ENCODE data around the gene SLC1A2.
"Not testable (repeated sequence)": the region's sequence is repeated elsewhere in the genome, so short reads cannot be mapped to it uniquely, and the experiment has no call there.

The SLC1A2 gene

GRCh38 chr11:35241531-35241930 is 177.8 kb downstream of the SLC1A2 start:
- DNase-seq (ENCODE audit: low spot score): no peak

DNA sequence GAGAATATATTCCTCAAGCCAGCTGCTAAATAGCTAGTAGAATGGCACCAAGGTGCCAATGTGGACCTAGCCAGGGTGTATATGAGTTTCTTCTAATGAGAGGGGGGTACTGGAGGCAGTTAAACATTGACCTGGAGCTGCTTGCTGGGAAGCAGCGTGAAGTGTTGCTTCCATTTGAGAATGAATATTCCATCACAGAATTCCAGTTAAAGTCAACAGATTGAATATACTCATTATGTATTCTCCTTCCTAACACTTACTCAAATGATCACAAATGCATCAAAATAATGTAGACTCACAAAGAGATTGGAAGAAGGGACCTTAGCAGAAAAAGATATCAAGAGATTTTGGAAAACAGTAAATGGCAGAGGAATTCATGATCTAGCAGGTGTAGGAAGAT is 178.3 kb downstream of the SLC1A2 start:
- DNase-seq (ENCODE audit: low spot score): no peak

DNA sequence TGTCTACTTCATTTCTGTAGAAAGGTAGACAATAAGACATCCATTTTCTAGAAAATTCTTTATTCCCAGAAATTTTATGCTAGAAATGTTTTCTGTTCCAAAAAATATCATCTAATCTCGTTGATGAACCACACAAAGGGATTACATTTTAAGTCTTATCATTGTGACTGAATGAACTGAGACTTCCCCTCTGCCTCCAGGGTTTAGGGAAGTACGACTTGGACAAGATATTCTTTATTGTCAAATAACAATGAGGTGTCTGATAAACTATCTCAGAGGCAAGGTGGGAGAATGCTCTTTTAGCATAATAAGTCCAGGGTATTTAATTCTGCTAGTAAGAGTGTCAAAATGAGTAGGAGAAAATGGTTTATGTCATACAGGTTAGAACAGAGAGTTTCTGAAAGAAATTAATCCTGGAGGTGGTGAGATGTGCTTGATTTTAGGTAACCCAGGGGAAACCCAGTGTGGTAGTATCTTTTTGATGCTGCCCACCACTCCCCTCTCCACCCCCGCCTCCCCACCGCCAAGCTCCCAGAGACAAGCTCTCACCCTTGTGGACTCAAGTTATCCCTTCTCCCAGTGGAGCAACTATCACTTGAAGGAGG is 179.8 kb downstream of the SLC1A2 start:
- no peak for DNase-seq (ENCODE audit: low spot score)

- no peak for DNase-seq (ENCODE audit: low spot score)
These were observed 180.5 kb downstream of the SLC1A2 start for GRCh38 chr11:35238882-35239281.

- peak; percentile 80 for DNase-seq (ENCODE audit: low spot score)
These were observed 181.3 kb downstream of the SLC1A2 start for GRCh38 chr11:35237860-35238715.

GRCh38 chr11:35237351-35237750 is 182.0 kb downstream of the SLC1A2 start:
- DNase-seq (ENCODE audit: low spot score): no peak

- no peak for DNase-seq (ENCODE audit: low spot score)
These were observed 182.7 kb downstream of the SLC1A2 start for GRCh38 chr11:35236667-35237003.

- no peak for DNase-seq (ENCODE audit: low spot score)
These were observed 183.3 kb downstream of the SLC1A2 start for GRCh38 chr11:35235936-35236666.

DNA sequence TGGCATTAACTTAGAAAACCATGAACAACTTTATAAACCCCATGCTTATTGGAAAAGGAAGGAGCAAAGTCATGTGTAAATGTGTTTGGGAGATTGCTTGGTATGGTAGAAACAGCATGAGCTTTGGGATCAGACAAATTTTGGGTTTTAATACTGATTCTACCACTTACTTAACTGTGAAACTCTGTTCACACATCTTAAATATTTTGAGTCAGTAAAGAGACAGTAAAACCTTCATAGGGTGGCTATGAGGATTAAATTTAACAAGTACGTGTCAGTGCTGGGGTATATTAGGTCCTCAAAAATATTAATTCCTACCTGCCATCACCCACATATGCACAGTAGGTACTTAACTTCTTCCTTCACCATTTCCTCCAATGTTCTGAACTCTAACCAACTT is 183.9 kb downstream of the SLC1A2 start:
- DNase-seq (ENCODE audit: low spot score): no peak

- no peak for DNase-seq (ENCODE audit: low spot score)
These were observed 184.2 kb downstream of the SLC1A2 start for GRCh38 chr11:35235157-35235468.

DNA sequence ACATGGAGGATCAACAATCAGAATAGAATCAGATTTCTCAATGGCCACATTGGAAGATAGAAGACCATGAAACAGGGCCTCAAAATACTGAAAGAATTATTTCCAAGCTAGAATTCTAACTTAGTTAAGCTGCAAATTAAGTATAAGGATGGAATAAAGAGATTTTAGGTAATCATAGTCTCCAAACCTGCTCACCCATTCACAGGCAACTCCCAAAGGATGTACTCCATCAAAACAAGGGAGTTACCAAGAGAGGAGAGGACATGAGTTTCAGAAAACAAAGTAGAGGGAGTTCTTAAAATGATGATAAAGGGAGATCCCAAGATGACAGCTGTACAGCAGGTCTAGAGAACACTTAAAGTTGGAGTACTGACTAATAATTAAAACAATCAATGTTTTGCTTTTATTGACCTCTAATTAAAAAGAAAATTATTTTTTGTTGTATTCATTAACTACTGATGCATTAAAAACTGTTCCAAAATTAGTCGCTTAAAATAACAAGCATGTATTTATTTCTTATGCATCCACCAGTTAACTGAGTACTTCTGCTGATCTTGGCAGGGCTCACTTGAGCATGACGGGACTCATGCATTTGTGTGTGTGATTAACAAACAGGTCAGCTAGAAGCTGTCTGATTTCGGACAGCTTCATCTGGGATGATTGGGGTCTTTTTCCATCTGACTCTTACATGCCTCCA is 184.8 kb downstream of the SLC1A2 start:
- no peak for DNase-seq (ENCODE audit: low spot score)

DNA sequence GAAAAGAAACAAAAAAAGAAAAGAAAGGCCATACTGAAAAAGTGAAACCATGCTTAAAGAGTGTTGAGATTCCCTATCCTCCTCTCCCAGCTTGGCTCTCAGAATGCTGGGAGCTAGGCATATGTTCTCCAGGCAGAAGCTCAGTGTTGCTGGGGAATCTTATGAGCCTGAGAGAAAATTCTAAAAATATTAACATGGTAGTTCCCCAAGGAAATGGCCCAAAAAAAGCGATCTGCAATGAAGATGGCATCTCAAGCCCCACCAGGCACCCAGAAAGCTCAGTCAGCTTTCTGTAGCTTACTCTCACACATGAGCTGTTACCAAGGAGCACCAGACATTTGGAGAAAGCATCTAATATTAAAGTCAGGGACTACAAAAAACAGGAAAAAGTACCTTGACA is 185.8 kb downstream of the SLC1A2 start:
- DNase-seq (ENCODE audit: low spot score): no peak

DNA sequence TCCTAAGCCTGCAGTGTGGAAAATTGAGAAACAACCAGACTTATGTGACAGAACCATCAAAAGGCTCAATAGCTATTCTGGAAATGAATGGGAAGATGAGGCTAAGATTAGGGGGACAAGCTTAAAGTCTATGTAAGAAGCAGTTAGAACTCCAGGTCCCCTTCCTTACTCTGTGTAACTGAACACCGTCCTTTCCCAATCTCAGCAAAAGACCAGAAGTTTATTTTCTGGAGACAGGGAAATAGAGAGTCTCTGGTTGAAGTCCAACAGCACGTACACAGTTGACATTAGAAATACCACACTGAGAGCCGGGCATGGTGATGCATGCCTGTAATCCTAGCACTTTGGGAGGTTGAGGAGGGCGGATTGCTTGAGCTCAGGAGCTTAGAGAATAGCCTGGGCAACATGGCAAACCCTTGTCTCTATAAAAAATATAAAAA is 186.4 kb downstream of the SLC1A2 start:
- DNase-seq (ENCODE audit: low spot score): no peak

DNA sequence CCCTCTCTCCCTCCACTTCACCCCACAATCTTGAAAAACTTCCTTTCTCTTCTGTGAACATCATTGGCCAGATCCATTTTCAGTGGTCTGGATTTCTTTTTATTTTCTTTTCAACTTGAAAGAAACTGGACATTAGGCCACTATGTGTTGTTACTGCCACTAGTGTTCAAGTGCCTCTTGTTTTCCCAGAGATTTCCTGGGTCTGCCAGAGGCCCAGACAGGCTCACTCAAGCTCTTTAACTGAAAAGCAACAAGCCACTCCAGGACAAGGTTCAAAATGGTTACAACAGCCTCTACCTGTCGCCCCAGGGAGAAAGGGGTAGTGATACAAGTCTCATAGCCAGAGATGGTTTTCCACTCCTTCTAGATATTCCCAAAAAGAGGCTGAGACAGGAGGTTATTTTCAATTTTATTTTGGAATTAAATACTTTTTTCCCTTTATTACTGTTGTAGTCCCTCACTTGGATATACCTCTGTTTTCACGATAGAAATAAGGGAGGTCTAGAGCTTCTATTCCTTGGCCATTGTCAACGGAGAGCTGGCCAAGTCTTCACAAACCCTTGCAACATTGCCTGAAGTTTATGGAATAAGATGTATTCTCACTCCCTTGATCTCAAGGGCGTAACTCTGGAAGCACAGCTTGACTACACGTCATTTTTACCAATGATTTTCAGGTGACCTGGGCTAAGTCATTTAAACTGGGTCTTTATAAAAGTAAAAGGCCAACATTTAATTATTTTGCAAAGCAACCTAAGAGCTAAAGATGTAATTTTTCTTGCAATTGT is 188.1 kb downstream of the SLC1A2 start:
- no peak for DNase-seq (ENCODE audit: low spot score)

DNA sequence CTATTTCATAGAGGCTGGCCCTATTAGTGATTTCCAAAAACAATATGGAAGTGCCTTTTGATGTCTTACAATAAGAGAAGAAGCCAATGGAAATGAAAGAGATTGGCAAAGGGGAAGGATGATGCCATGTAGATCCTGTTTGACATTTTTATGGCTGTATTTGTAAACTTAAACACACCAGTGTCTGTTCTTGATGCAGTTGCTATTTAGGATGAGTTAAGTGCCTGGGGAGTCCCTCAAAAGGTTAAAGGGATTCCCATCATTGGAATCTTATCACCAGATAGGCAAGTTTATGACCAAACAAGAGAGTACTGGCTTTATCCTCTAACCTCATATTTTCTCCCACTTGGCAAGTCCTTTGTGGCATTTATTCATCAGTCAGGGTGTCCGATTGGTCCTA is 189.0 kb downstream of the SLC1A2 start:
- no peak for DNase-seq (ENCODE audit: low spot score)

DNA sequence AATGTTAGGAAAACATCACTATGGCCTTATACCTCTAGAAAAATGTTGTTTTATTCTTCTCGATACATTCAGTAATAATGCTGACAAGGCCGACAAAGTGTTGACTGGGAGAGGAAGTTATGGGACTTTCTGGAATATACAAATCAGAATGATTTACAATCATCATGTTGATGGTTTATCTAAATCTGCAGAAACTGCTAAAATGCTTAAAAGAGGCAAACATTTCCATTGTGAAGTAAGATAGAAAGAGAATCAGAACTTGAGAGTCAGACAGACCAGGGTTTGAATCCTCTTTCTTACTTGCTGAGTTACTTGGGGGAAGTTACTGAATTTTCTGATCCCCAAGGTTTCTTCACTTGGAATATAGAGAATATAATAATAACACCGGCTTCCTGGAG is 191.0 kb downstream of the SLC1A2 start:
- no peak for DNase-seq (ENCODE audit: low spot score)

GRCh38 chr11:35227576-35228327 is 191.6 kb downstream of the SLC1A2 start:
- DNase-seq (ENCODE audit: low spot score): no peak

DNA sequence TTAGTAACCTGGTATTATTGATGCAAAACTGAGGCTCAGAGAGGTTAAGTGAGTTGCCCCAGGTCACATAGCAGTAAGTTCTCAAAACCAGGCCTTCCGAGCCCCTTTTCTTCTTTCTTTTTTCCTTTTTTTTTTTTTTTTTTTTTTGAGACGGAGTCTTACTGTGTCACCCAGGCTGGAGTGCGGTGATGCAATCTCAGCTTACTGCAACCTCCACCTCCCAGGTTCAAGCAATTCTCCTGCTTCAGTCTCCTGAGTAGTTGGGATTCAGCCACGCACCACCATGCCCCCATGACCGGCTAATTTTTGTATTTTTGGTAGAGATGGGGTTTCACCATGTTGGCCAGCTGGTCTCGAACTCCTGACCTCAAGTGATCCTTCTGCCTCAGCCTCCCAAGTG is 192.6 kb downstream of the SLC1A2 start:
- DNase-seq (ENCODE audit: low spot score): not testable (repeated sequence)

- no peak for DNase-seq (ENCODE audit: low spot score)
These were observed 193.3 kb downstream of the SLC1A2 start for GRCh38 chr11:35225946-35226520.

GRCh38 chr11:35223991-35224390 is 195.4 kb downstream of the SLC1A2 start:
- DNase-seq (ENCODE audit: low spot score): no peak

- no peak for DNase-seq (ENCODE audit: low spot score)
These were observed 196.0 kb downstream of the SLC1A2 start for GRCh38 chr11:35223371-35223796.

All from hematopoietic multipotent progenitor cell treated with erythropoietin and hydrocortisone succinate and interleukin-3 and kit ligand, for 17 days (in vitro differentiated cells).